ENCODE results near the gene VIPAS39. TPM values are rescaled to one million over a fixed set of nuclear protein-coding genes. Genes with fewer than 3 reads are reported as not detected.

Gene VIPAS39
- polyA plus RNA-seq, 1 donor (not counting 4 experiments of a cell fraction or from before 2014, with no cell fraction given): 24.5 TPM

- no peaks in the 10 kb centered on the region for H3K9me3 ChIP-seq (ENCODE audit: control insufficient read depth, low read depth, low read length)
- no peak overlapping the region for H3K4me3 ChIP-seq (ENCODE audit: control insufficient read depth in 2 of 3, extremely low read depth in 1 of 3, insufficient read depth in 2 of 3, low read depth in 1 of 3, low read length in 3 of 3)
- H3K79me2 ChIP-seq (ENCODE audit: control insufficient read depth, insufficient read depth, low read length): no peaks in the 10 kb centered on the region
- no peaks in the 10 kb centered on the region for H4K20me1 ChIP-seq (ENCODE audit: control insufficient read depth, extremely low read depth, insufficient read depth, low read length)
- no peak overlapping the region for H3K4me2 ChIP-seq (ENCODE audit: control insufficient read depth, extremely low read depth, insufficient read depth, low read depth, low read length)
- H2AFZ ChIP-seq (ENCODE audit: control insufficient read depth, low read length): no peak overlapping the region
- no peak for TF ChIP-seq EZH2 (IDR thresholded peaks at IDR 0.05; ENCODE audit: low read length)
- TF ChIP-seq CTCF (optimal IDR thresholded peaks at IDR 0.05 in 1 of 3, IDR thresholded peaks at IDR 0.05 in 1 of 3, conservative IDR thresholded peaks at IDR 0.05 in 1 of 3; ENCODE audit: extremely low read depth in 1 of 3, insufficient read depth in 2 of 3, low read length in 3 of 3): no peak
- H3K27ac ChIP-seq (ENCODE audit: control insufficient read depth, insufficient read depth, low read length): no peak overlapping the region
- dilution Hi-C loops (cut with MboI; ENCODE audit: extremely low pct_ligation_motif_present, low sequenced_read_pairs): no loop called here
- no peak overlapping the region for H3K9ac ChIP-seq (ENCODE audit: control insufficient read depth, extremely low read depth, insufficient read depth, low read length)
- DNase-seq (ENCODE audit: low read depth, low spot score): no peak
- H3K9me1 ChIP-seq (ENCODE audit: control insufficient read depth, extremely low read depth, insufficient read depth, low read length): no peaks in the 10 kb centered on the region
- H3K36me3 ChIP-seq (ENCODE audit: control insufficient read depth in 2 of 2, extremely low read depth in 1 of 2, insufficient read depth in 2 of 2, low read length in 2 of 2): no peaks in the 10 kb centered on the region
- H3K4me1 ChIP-seq (ENCODE audit: control insufficient read depth, extremely low read depth, insufficient read depth, low read length): no peaks in the 10 kb centered on the region
- H3K27me3 ChIP-seq (ENCODE audit: control insufficient read depth, extremely low read depth, insufficient read depth, low read length): peaks cover 7% of the 10 kb centered on the region
- FAIRE-seq: no peak
Measured at GRCh38 chr14:77475432-77476115, 18.2 kb upstream of the VIPAS39 start.

GRCh38 chr14:77474479-77475177 is 17.2 kb upstream of the VIPAS39 start:
- no peaks in the 10 kb centered on the region for H3K79me2 ChIP-seq (ENCODE audit: control insufficient read depth, insufficient read depth, low read length)

More at GRCh38 chr14:77474479-77475177, 17.2 kb upstream of the VIPAS39 start:
- FAIRE-seq: no peak
- Histone ChIP-seq H3K4me1 (ENCODE audit: control insufficient read depth, extremely low read depth, insufficient read depth, low read length) (no peaks in the 10 kb centered on the region), H3K9me1 (ENCODE audit: control insufficient read depth, extremely low read depth, insufficient read depth, low read length) (no peaks in the 10 kb centered on the region), H3K9ac (ENCODE audit: control insufficient read depth, extremely low read depth, insufficient read depth, low read length) (no peak overlapping the region), H3K4me2 (ENCODE audit: control insufficient read depth, extremely low read depth, insufficient read depth, low read depth, low read length) (no peak overlapping the region), H3K36me3 (ENCODE audit: control insufficient read depth in 2 of 2, extremely low read depth in 1 of 2, insufficient read depth in 2 of 2, low read length in 2 of 2) (no peaks in the 10 kb centered on the region), H3K27me3 (ENCODE audit: control insufficient read depth, extremely low read depth, insufficient read depth, low read length) (peaks cover 7% of the 10 kb centered on the region), H3K9me3 (ENCODE audit: control insufficient read depth, low read depth, low read length) (no peaks in the 10 kb centered on the region), H3K27ac (ENCODE audit: control insufficient read depth, insufficient read depth, low read length) (no peak overlapping the region), H3K4me3 (ENCODE audit: control insufficient read depth in 2 of 3, extremely low read depth in 1 of 3, insufficient read depth in 2 of 3, low read depth in 1 of 3, low read length in 3 of 3) (no peak overlapping the region), H2AFZ (ENCODE audit: control insufficient read depth, low read length) (no peak overlapping the region), H4K20me1 (ENCODE audit: control insufficient read depth, extremely low read depth, insufficient read depth, low read length) (no peaks in the 10 kb centered on the region)
- DNase-seq (ENCODE audit: low read depth, low spot score): no peak
- dilution Hi-C loops (cut with MboI; ENCODE audit: extremely low pct_ligation_motif_present, low sequenced_read_pairs): no loop called here
- TF ChIP-seq CTCF (optimal IDR thresholded peaks at IDR 0.05 in 1 of 3, IDR thresholded peaks at IDR 0.05 in 1 of 3, conservative IDR thresholded peaks at IDR 0.05 in 1 of 3; ENCODE audit: extremely low read depth in 1 of 3, insufficient read depth in 2 of 3, low read length in 3 of 3) (no peak), EZH2 (IDR thresholded peaks at IDR 0.05; ENCODE audit: low read length) (no peak)

Data from keratinocyte (primary cell).